DOHH2 (cell line): ENCODE measurements around the gene SMIM44.

Experiments used
- EZH2phosphoT487 ChIP-seq: fragments of 200-600 bp; sonication (generic); IDR thresholded peaks from 2 replicates; pipeline ENCODE4 v1.6.1; 2017; ENCODE audit warnings: borderline replicate concordance, mild to moderate bottlenecking, antibody characterized with exemption, low read length, moderate library complexity, mixed read lengths
- TF ChIP-seq, protein P1 (sequence below): fragments of 200-600 bp; sonication (generic); IDR thresholded peaks from one replicate; pipeline ENCODE4 v1.5.1; 2014; ENCODE audit warnings: antibody characterized with exemption, mild to moderate bottlenecking, low read depth, low read length; ENCODE audit not compliant: poor library complexity, severe bottlenecking

- TF ChIP-seq, protein P1, sequence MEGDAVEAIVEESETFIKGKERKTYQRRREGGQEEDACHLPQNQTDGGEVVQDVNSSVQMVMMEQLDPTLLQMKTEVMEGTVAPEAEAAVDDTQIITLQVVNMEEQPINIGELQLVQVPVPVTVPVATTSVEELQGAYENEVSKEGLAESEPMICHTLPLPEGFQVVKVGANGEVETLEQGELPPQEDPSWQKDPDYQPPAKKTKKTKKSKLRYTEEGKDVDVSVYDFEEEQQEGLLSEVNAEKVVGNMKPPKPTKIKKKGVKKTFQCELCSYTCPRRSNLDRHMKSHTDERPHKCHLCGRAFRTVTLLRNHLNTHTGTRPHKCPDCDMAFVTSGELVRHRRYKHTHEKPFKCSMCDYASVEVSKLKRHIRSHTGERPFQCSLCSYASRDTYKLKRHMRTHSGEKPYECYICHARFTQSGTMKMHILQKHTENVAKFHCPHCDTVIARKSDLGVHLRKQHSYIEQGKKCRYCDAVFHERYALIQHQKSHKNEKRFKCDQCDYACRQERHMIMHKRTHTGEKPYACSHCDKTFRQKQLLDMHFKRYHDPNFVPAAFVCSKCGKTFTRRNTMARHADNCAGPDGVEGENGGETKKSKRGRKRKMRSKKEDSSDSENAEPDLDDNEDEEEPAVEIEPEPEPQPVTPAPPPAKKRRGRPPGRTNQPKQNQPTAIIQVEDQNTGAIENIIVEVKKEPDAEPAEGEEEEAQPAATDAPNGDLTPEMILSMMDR = no peak
- TF ChIP-seq EZH2phosphoT487 = no peak
Measured at GRCh38 chr19:3433313-3433712, 49.9 kb downstream of the SMIM44 start.
